ENCODE results near the gene FGL2. TPM values are rescaled to one million over a fixed set of nuclear protein-coding genes. Genes with fewer than 3 reads are reported as not detected.
A peak's percentile ranks its signal among the peaks of the same experiment; 100 is the strongest.
"Not testable (repeated sequence)": the region's sequence is repeated elsewhere in the genome, so short reads cannot be mapped to it uniquely, and the experiment has no call there.

Gene FGL2
- polyA plus RNA-seq, 10 donors = 12.6 to 52.2 (median 30.7) TPM

DNA sequence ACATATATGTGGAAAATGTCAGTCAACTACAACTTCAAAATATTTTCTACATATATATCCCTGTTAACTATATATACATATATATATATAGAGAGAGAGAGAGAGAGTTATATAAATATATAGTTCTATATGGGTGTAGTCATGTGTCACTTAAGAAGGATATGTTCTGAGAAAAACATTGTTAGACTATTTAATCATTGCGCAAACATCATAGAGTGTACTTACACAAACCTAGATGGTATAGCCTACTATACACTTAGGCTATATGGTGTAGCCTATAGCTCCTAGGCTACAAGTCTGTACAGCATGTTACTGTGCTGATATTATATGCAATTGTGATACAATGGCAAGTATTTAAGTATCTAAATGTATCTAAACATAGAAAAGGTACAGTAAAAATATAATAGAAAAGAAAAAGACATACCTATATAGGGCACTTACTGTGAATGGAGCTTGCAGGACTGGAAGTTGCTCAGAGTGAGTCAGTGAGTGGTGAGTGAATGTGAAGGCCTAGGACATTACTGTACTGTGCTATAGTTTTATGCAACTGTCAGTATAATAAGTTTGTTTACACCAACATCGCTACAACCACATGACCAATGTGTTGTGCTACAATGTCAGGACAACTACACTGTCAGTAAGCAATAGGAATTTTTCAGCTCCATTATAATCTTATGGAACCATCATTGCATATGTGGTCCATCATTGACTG is 18.0 kb upstream of the FGL2 start:
- DNase-seq = no peak

DNA sequence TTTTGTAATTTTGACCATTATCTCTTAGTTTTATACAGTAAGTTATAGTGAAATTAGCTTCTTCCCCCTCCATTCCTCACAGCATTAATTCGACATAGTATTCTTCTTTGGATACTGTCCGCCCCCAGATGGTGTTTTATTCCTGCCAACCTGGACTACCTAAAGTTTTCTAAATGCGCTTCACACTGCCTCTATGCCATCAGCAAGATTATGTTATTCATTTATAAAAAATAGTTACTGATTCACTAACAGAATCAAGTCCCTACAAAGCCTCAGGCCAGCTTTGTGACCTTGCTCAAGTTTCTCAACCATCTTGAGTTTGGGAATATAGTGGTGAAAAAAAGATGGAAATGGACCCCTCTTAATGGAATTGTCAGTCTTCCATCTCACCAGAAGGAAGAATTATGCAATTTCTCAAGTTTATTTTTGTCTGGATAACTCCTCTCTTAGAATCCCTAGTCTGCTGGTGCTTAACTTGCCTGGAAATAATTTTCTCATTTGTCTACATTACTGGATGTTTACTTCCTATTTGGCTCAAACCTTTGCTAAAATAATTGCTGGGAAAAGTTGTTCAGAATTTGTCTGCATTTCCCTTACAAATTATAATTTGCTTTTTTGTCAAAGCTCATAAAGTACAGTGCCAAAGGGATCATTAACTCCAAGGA is 16.7 kb upstream of the FGL2 start:
- no peak for DNase-seq

DNA sequence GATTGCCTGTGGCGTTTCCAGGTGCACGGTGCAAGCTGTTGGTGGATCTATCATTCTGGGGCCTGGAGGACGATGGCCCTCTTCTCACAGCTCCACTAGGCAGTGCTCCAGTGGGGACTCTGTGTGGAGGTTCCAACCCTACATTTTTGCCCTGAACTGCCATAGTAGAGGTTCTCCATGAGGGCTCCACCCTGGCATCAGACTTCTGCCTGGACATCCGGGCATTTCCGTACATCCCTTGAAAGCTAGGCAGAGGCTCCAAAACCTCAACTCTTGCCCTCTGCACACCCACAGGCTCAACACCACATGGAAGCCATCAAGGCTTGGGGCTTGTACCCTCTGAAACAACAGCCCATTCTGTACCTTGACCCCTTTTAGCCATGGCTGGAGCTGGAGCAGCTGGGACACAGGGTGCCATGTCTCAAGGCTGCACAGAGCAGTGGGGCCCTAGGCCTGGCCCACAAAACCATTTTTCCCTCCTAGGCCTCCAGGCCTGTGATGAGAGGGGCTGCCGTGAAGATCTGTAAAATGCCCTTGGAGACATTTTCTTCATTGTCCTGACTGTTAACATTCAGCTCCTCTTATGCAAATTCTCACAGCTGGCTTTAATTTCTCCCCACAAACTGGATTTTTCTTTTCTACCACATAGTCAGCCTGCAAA is 10.0 kb upstream of the FGL2 start:
- DNase-seq = no peak

DNA sequence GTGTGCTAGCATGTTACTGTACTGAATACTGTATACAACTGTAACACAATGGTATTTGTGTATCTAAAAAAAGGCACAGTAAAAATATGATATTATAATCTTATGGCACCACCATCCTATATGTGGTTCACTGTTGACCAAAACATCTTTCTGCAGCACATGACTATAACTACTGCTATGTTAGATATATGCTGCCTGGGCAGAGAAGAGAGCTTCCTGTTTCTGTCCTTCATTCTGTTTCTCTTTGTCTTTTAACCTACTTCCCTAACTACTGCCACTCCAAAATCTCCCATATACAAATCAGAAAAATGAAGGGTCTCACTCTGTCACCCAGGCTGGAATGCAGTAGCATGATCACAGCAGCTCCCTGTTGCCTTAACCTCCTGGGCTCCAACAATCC is 8.8 kb upstream of the FGL2 start:
- DNase-seq = no peak

DNA sequence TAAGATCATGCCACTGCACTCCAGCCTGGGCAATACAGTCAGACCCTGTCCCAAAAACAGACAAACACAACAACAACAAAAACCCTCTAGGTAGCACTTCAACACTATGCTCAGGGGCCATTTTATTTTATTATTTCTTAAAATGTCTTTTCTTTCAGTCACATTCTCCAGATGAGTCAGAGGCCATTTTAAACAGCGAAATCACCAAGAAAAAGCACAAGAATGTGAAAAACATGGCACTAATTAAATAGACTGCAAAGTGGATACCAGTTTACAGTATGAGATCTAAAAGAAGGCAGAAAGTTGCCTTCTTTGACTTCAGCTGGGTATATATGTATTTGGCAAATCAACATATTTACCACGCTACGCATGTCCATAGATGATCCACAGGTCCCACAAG is 6.1 kb upstream of the FGL2 start:
- no peak for DNase-seq

DNA sequence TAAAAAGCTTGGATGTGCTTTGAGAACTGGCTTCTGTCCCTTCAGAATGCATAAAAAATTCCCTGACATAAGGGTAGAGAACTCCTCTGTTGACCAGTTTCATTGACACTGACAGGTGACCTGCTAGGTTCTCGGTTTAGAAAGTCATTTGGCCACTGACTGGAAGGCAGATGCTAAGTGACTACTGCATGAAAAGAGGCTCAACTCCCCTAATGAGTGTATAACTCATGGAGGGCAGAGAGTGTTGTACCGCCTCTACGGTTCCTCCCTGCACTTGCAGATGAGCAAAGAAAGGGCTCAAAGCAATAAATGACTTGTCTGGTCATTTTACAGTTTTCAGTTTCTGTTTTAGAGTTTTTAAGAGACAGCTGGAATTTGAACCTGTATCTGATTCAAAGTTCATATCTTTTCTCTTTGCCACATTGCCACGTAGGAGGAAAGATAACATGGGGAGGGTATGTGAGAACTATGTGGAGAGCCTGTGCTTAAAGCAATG is 2.9 kb upstream of the FGL2 start:
- DNase-seq = peak in 2 of 3 donors; percentile 58 to 63

DNA sequence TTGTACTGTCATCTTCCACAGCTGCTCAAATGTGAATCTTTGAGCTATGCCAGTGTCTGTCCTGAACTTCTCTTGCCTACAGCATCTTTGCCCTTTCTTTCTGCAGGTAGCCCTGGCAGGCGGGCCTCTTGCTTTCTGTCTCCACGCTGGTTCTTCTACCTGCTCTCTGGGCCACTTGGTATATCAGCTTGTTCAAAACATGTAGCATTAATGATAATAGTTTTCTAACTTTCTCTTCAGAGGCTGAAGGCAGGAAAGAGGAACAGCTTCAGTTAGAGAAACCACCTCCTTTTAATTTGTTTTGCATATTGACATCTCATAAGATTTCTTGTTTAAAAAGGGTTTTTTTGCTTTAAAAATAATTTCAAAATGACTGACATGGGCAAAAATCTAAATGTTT is 923 bp upstream of the FGL2 start:
- DNase-seq = no peak

DNA sequence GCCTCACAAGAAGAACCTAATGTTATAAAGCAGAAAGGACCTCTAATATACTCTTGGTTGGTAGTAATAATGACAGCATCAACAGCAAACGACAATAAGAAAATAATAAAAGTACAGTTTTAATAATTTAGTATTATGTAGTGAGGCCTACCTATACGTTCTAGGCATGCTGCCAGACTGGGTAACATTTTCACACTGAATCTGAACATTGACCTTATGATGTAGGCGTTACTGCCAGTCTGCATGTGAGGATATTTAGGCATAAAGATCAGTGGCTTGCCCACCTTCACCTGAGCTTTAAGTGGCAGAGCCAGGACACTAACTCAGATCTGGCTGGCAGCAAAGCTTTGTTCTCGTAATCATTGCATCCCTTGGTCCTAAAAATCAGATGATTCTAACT is 2.5 kb downstream of the FGL2 start:
- no peak for DNase-seq

DNA sequence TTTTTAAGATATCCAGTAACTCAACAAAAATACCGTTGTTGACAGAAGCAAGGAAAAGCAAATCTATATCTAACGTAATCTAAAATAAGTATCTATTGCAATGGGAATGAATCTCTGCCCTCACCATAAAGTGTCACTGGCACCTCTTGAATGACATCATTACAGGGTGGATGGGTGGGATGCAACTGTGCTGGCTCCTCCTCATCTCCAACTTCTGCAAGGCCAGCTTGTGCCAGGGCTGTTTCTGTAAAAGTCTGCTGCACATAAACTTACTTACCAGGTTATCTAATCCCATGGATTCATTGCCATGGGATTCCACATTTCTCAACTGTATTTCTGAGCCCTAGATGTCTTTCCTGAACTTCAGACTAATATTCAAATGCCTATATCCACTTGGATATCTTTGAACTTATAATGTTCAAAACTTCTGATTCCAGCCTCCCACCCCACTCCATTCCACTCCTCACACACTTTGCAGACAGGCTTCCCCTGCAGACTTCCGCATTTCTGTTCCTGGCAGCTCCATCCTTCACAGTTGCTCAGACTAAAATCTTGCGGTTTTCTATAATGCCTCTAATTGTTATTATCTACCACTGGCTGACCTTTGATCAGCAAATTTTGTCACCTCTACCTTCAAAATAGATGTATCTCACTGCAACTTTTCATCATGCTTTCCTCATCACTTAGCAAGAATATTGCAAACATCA is 10.7 kb downstream of the FGL2 start:
- no peak for DNase-seq

DNA sequence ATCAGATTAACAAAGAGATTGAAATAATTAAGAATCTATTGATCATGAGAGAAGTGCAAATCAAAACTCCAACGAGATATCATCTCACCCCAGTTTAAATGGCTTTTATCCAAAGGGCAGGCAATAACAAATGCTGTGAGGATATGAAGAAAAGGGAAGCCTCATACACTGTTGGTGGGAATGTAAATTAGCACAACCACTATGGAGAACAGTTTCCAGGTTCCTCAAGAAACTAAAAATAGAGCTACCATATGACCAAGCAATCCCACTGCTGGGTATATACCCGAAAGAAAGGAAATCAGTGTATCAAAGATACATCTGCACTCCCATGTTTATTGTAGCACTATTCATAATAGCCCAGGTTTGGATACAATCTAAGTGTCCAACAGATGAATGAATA is 13.8 kb downstream of the FGL2 start:
- no peak for DNase-seq

DNA sequence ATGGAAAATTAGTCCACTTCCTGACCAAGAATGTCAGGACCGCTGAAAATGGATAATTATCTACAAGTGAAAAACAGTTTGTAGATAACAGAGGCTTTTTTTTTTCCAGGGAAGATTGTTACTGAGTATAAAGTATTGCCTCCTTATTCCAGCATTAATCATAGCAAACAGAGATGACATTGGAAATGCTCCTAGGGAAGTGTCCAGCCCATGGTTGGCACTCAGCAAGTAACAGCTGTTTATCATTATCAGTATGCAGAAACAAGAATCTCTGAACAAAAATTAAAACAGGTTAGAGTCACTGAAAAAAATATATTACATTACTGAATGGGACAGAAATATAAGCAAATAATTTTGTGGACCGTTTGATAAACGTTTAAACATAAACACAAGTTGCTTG is 14.6 kb downstream of the FGL2 start:
- peak; percentile 31 to 69 (median 56) for DNase-seq

DNA sequence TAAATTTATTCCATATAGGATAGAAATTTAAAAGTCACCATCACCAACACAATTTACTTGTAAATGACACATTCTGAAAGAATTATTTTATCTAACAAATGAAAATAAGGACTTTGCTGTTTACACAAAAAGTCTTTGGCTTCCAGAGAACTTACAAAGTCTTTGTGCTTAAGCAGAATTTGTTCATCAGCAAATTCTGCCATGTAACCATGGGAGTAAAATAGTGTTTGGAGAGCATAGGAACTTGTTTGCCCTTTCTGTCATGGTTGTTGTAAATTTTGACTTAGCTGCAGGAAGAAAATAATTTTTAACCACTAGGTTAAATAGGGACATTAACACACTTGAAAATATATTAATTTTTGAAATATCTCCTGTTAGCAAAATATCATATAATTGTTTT is 15.2 kb downstream of the FGL2 start:
- no peak for DNase-seq

DNA sequence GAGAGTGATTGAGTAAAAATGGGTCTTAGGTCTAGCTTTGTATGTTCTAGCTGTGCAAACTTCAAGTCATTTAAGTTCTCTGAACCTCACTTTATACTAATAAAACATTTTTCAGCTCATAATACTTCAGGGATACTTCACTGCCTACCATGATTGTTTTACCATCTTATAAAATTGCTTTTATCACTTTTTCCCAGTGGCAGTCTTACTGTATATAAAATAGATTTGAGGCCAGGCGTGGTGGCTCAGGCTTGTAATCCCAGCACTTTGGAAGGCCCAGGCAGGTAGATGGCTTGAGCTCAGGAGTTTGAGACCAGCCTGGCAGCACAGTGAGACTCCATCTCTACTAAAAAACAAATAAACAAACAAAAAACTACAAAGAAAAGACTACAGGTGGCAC is 17.4 kb downstream of the FGL2 start:
- DNase-seq = no peak

DNA sequence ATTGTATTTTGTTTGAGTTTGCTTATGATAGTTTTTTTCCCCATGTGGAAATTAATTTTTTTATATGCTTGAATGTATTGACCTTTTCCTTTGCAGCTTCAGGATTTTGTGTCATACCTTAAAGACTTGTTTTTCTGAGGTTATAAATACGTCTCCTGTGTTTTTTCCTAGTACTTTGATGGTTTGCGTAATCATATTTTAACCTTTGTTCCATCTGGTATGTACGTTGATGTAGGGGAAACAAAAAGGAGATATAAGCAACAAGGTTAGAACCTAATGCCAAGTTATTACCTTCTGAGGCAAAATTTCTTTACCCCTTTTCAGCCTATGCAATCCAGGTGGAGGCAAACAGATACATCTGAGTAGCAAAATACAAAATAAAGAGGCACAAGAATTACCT is 17.9 kb downstream of the FGL2 start:
- no peak for DNase-seq

DNA sequence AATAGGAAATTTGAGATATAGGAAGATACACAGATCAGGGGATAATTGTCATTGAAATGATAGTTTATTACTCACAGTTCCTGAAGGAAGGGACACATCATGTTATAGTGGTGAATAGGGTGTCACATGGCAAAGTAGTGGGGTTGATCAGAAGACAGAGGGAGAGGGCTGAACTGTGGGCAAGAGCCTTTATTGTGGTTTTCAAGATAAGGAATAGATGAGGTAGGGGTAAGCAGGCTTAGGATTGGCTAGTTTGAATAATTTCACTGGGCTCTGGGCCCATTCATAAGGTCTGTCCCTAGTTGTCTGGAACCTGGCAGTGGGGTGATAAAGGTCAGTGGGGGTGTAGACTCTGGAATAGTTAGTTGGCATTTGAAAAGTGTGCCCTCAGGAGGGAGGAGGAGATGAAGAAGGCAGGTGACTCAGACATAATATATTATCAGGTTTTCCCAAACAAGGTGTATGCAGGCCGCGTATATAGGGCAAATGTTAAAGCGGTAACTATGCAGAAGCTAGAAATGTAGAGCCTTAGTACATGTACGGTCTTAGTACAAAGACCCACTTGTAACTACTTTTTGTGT is 18.5 kb downstream of the FGL2 start:
- no peak for DNase-seq

DNA sequence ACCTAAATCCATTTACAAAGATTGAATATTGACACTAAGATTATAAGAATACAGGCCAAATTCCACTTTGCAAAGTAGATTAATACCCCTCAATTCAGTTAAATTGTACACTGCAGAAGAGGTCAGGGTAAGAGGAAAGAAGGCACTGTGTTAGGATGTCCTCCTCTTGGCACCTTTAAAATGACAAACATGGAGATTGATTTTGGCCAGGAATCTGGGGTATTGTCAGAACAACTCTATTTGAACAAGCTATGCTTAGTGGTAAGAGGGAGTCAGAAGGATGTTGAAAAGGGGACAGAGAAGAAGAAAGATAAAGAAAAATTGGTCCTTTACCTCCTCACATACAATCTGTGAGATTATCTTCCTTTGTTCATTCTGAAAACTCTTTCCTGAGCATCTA is 21.6 kb downstream of the FGL2 start:
- not testable (repeated sequence) for DNase-seq

DNA sequence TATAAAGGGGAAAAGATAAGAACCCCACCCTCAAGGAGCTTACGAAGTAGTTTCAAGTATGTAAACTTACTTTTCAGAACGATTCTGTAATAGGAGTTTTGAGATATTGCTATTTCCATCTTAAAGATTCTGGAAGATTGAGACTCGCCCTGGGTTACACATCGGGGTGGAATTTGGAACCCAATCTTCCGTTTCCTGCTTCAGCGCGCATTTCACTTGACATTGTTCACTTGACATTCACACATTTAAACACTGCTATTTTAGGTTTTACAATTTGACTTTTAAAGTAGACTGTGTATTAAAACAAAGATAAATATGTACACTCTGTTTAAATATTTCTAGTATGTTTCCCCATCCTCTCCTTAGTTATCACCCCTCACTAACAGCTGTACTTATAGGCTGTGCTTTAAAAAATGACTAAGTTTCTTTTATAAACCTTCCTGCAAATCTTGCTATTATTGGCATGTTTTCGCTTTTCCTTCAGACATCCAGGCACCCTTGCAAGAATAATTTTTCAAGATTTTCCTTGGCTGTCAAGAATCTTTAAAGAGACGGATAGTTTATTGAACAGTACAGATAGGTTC is 22.2 kb downstream of the FGL2 start:
- DNase-seq = not testable (repeated sequence)

DNA sequence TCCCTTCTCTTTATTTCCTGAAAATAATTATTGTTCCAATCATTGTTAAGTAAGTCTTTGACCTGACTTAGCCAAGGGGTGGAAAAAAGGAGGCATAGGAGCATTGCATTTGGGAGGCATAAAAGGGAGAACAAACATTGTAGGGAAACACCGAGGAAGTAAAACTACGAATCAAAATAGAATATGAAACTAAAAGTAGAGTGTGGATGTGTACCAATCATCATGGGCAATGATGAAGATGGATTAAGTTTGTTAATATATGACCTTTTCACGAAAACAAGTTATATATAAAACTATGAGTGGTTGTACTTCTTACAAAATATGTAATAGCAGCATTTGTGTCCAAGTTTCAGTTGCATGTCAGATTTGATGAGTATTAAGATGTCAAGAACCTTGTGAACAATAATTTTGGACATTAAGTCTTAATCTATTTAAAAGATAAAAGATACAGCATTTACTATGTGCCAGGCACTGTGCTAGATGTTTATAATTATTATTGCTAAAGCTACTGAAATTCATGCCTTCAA is 24.3 kb downstream of the FGL2 start:
- not testable (repeated sequence) for DNase-seq

DNA sequence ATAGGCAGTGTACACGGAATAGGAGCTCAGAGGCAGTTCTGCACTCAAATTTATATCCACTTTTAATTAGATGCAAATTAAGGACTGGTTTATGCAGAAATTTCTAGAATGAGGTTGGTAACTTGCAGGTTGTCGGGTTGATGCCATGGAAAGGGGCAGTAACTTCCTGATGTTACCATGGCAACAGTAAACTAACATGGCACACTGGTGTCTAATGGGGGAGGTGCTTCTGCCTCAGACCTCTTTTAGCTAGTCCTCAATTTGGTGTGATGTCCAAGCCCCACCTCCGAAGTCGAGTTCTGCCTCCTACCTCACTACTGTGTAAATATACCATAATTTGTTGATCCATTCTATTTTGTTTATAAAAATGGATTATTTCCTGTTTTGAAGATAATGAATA is 25.2 kb downstream of the FGL2 start:
- not testable (repeated sequence) for DNase-seq

DNA sequence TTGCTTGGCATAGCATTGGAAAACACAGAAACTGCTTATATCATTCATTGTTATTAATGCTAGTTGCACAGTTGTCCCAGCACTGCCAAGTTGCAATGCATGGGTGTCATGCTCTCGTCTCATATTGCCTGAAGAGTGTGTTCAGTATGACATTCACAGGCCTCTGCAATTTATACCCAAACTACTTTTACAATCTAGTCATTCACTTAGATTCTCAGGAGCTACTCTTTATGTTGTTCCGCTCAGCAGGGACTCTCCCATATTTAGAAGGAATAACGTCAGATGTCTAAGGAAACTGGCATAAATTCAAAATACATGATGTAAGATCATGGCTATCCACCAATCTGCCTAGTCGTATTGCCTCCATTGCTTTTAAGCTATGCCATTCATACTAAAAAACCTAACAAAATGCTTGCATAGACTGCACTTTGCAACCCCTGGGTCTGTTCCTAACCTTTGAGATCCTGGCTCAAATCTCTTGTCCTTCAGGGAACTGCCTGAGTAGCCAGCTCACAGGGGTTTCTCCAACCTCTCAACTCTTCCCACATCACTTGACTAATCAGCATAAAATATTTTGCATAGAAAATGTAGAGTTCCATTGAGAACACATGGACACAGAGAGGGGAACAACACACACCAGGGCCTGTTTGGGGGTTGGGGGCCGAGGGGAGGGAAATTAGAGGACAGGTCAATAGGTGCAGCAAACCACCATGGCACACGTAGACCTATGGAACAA is 27.0 kb downstream of the FGL2 start:
- DNase-seq = not testable (repeated sequence)

DNA sequence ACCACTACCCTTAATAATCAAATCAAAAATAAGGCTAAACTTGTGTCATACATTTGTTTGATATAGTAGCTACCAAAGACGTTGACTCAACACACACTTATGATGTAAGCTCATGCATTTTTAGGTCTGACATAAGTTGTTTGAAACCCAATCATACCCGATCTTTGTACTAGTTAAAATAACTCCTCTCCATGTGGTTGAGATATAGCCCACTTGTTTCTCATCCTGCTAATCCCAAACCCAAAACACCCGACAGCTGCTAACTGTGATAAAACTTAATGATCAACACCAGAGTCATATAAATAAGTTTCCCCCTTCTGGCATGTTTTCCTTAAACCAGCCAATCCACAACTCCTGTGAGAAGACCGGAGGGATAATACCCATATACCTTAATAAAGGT is 28.5 kb downstream of the FGL2 start:
- not testable (repeated sequence) for DNase-seq
